Thyroid gland (tissue), 4 donors: Measurements from ENCODE around the gene PLXNA4.

Experiments used
- POLR2A ChIP-seq, 2 donors: fragments of 450-650 bp; IDR thresholded peaks; one replicate each; pipeline ENCODE4 v1.6.1; 2017; ENCODE audit warnings: antibody characterized with exemption in 2 of 2, mild to moderate bottlenecking in 2 of 2, moderate library complexity in 1 of 2
- TF ChIP-seq, protein P1 (sequence below), 6 experiments: fragments of 200-600 bp in 3 of 6; fragments of 450-650 bp in 3 of 6; sonication (generic) in 3 of 6; IDR thresholded peaks; one replicate each; pipeline ENCODE4 v1.5.1; 2016 to 2019; ENCODE audit warnings: antibody characterized with exemption in 6 of 6, mild to moderate bottlenecking in 2 of 6, inconsistent platforms in 1 of 6, moderate library complexity in 1 of 6

DNA sequence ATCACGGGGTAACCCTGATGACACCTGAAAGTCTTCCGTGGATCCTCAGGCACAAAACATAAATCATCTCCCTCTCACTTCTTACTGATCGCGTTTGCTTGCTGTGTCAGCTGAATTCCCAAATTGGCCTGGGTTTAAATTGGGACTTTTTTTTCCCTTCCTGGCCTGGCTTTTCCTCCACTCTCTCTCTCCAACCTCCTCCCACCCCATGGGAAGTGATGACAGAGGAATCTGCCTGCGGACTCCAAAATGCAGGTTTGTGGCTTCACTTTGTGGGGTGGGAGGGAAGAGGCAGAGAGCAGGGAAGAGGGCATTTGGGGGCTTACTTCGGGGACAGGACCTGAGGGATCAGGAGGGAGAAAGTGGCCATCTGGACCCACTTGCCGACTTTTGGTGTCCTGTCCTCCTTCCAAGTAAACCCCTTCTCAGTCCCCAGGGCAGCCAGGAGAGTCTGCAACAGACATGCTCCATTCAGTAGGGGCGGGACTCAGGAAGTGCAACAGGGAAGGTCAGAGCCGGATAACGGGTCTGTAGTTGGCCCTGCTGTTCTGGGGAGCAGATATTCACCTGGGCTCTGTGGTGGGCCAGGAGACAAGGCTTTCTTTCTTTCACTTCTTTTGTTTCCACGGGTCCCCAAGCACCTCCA is 172.7 kb downstream of the PLXNA4 start:
- TF ChIP-seq, protein P1, sequence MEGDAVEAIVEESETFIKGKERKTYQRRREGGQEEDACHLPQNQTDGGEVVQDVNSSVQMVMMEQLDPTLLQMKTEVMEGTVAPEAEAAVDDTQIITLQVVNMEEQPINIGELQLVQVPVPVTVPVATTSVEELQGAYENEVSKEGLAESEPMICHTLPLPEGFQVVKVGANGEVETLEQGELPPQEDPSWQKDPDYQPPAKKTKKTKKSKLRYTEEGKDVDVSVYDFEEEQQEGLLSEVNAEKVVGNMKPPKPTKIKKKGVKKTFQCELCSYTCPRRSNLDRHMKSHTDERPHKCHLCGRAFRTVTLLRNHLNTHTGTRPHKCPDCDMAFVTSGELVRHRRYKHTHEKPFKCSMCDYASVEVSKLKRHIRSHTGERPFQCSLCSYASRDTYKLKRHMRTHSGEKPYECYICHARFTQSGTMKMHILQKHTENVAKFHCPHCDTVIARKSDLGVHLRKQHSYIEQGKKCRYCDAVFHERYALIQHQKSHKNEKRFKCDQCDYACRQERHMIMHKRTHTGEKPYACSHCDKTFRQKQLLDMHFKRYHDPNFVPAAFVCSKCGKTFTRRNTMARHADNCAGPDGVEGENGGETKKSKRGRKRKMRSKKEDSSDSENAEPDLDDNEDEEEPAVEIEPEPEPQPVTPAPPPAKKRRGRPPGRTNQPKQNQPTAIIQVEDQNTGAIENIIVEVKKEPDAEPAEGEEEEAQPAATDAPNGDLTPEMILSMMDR (IDR thresholded peaks at IDR 0.05) = no peak
- no peak for TF ChIP-seq POLR2A (IDR thresholded peaks at IDR 0.05)
